H1 (cell line): Measurements from ENCODE around the gene CABP1. TPM values are rescaled to one million over a fixed set of nuclear protein-coding genes. Genes with fewer than 3 reads are reported as not detected.

Experiments
- ASH2L ChIP-seq: fragments of 200-600, 300-600 bp; sonication (generic); IDR thresholded peaks from one replicate; pipeline ENCODE4 v1.7.1; 2017; ENCODE audit warnings: low read length
- CHD2 ChIP-seq: IDR thresholded peaks from 2 replicates; pipeline ENCODE4 v1.6.1; 2012; ENCODE audit warnings: low read length, improper control_type of control experiment
- CHD7 ChIP-seq: fragments of 300-600 bp; sonication (generic); IDR thresholded peaks from 2 replicates; pipeline ENCODE4 v1.7.1; 2012; ENCODE audit warnings: low read length, moderate library complexity, mild to moderate bottlenecking, inconsistent platforms; ENCODE audit not compliant: insufficient replicate concordance
- CTCF ChIP-seq, 3 experiments: IDR thresholded peaks; 1 replicate in 2 of 3; 2 replicates in 1 of 3; pipeline versions ENCODE4 v1.5.1 to v1.6.1; 2011; ENCODE audit warnings: low read length in 3 of 3, mild to moderate bottlenecking in 3 of 3, inconsistent platforms in 2 of 3, low read depth in 1 of 3, moderate library complexity in 1 of 3; ENCODE audit not compliant: insufficient read depth in 1 of 3; ENCODE audit errors: control extremely low read depth in 1 of 3
- RFX5 ChIP-seq: IDR thresholded peaks from 2 replicates; pipeline ENCODE4 v1.6.1; 2011; ENCODE audit warnings: low read depth, low read length, improper control_type of control experiment, borderline replicate concordance
- SUZ12 ChIP-seq: fragments of 200-600 bp; sonication (generic); IDR thresholded peaks from 2 replicates; pipeline ENCODE4 v1.6.1; 2012; ENCODE audit warnings: mild to moderate bottlenecking, inconsistent platforms, low read length, moderate library complexity, mixed read lengths
- YY1 ChIP-seq: IDR thresholded peaks from 2 replicates; pipeline ENCODE4 v1.6.1; 2011; ENCODE audit warnings: low read depth, mild to moderate bottlenecking, low read length
- ZNF274 ChIP-seq: IDR thresholded peaks from 2 replicates; pipeline ENCODE4 v1.7.0; 2012; ENCODE audit warnings: low read length, borderline replicate concordance; ENCODE audit errors: extremely low read depth
- polyA plus RNA-seq, 7 experiments: library from polyadenylated mRNA; depleted of rRNA in 3 of 7; stranded (reverse) in 5 of 7; unstranded in 2 of 7; fragments of >200 nt in 5 of 7; fragments of 200-250 nt in 2 of 7; gene quantifications; 1 replicate in 5 of 7; 2 replicates in 1 of 7; 4 replicates in 1 of 7; pipeline versions ENCODE4 v1.2.1 to v1.2.3, GENCODE V29; 2011 to 2013; ENCODE audit warnings: missing spikeins in 2 of 7, mixed read lengths in 2 of 7
- total RNA-seq: library from RNA; stranded (reverse); fragmentation: NEBNext Ultra II Directional; extraction: Animal tissue kit (Norgen Biotek cat#: 25700); gene quantifications from 2 replicates; pipeline ENCODE4 v1.2.1, GENCODE V29; 2021

The CABP1 gene
- total and polyA plus RNA-seq, 2 of the 8 experiments (the other 6 are each of a cell fraction or from before 2014, with no cell fraction given), result 3.9 to 7.4 TPM

GRCh38 chr12:120630104-120630892, 10.1 kb upstream of the CABP1 start (continued):
- TF ChIP-seq CHD7 (no peak), ASH2L (no peak), SUZ12 (no peak), CHD2 (no peak), CTCF (IDR thresholded peaks at IDR 0.05; ENCODE audit: control extremely low read depth in 1 of 3, insufficient read depth in 1 of 3, low read depth in 1 of 3, low read length in 3 of 3) (no peak), YY1 (no peak), ZNF274 (no peak), RFX5 (no peak)
